NCI-H748 treated with DMSO at 0.1 percent for 48 hours (cell line): Measurements from ENCODE around the gene CBLIF.
"Not testable (repeated sequence)": the region's sequence is repeated elsewhere in the genome, so short reads cannot be mapped to it uniquely, and the experiment has no call there.

Source experiments
- DNase-seq: peaks from one replicate; lab custom pipeline; 2025; lab: John Stamatoyannopoulos, UW

The CBLIF gene

GRCh38 chr11:59847626-59848025 lies 2.3 kb upstream of the CBLIF start:
- no peak for DNase-seq

- DNase-seq = no peak
Observed at GRCh38 chr11:59846556-59846955, 1.3 kb upstream of the CBLIF start.

- no peak for DNase-seq
Observed at GRCh38 chr11:59842316-59842715, 3.0 kb downstream of the CBLIF start.

GRCh38 chr11:59841514-59841913 lies 3.8 kb downstream of the CBLIF start:
- no peak for DNase-seq

- DNase-seq = no peak
Observed at GRCh38 chr11:59839615-59840014, 5.7 kb downstream of the CBLIF start.

- no peak for DNase-seq
Observed at GRCh38 chr11:59833602-59834001, 11.7 kb downstream of the CBLIF start.

- DNase-seq = no peak
Observed at GRCh38 chr11:59829358-59829757, 15.9 kb downstream of the CBLIF start.

- DNase-seq = peak; percentile 17
Observed at GRCh38 chr11:59822989-59823566, 22.2 kb downstream of the CBLIF start.

- no peak for DNase-seq
Observed at GRCh38 chr11:59818572-59818971, 26.7 kb downstream of the CBLIF start.

GRCh38 chr11:59816434-59816833 lies 28.9 kb downstream of the CBLIF start:
- not testable (repeated sequence) for DNase-seq

GRCh38 chr11:59815754-59816153 lies 29.5 kb downstream of the CBLIF start:
- no peak for DNase-seq

- no peak for DNase-seq
Observed at GRCh38 chr11:59814021-59814420, 31.3 kb downstream of the CBLIF start.

- no peak for DNase-seq
Observed at GRCh38 chr11:59813364-59813763, 31.9 kb downstream of the CBLIF start.

GRCh38 chr11:59812220-59812619 lies 33.1 kb downstream of the CBLIF start:
- DNase-seq = no peak

- DNase-seq = no peak
Observed at GRCh38 chr11:59810911-59811259, 34.4 kb downstream of the CBLIF start.

GRCh38 chr11:59810189-59810910 lies 34.9 kb downstream of the CBLIF start, which contains the start of gene MRPL16:
Gene MRPL16 (minus strand): TSS chr11:59810778. CDS start chr11:59810658, 120 bp downstream.
- peak; percentile 82 for DNase-seq

- no peak for DNase-seq
Observed at GRCh38 chr11:59807047-59807610, 38.2 kb downstream of the CBLIF start.

GRCh38 chr11:59804061-59804460 lies 41.2 kb downstream of the CBLIF start:
- DNase-seq = no peak

GRCh38 chr11:59802639-59803176 lies 42.6 kb downstream of the CBLIF start:
- DNase-seq = peak; percentile 42

- DNase-seq = peak; percentile 42
Observed at GRCh38 chr11:59801981-59802638, 43.2 kb downstream of the CBLIF start.

- DNase-seq = no peak
Observed at GRCh38 chr11:59801160-59801706, 44.1 kb downstream of the CBLIF start.

- DNase-seq = no peak
Observed at GRCh38 chr11:59800390-59801025, 44.8 kb downstream of the CBLIF start.
